PFSK-1 (cell line): ENCODE results near the gene HTATSF1.

ENCODE experiments used
- POLR2AphosphoS5 ChIP-seq: IDR thresholded peaks from 2 replicates; pipeline ENCODE4 v1.6.1; 2012; ENCODE audit warnings: low read depth, mild to moderate bottlenecking, control low read depth, low read length, moderate library complexity
- SIN3A ChIP-seq: IDR thresholded peaks from 2 replicates; pipeline ENCODE4 v1.6.1; 2012; ENCODE audit warnings: mild to moderate bottlenecking, low read length, moderate library complexity, borderline replicate concordance; ENCODE audit not compliant: insufficient read depth
- TAF1 ChIP-seq: IDR thresholded peaks from 2 replicates; pipeline ENCODE4 v1.6.1; 2012; ENCODE audit warnings: low read length, control low read depth, borderline replicate concordance; ENCODE audit not compliant: insufficient read depth
- TF ChIP-seq, protein P1 (sequence below), 2 experiments: IDR thresholded peaks; 2 replicates each; pipeline versions ENCODE4 v1.6.1 to v1.8.0; 2011 to 2012; ENCODE audit warnings: low read depth in 2 of 2, low read length in 2 of 2, control low read depth in 1 of 2, inconsistent platforms in 1 of 2, mild to moderate bottlenecking in 1 of 2, moderate library complexity in 1 of 2; ENCODE audit not compliant: insufficient read depth in 1 of 2

DNA sequence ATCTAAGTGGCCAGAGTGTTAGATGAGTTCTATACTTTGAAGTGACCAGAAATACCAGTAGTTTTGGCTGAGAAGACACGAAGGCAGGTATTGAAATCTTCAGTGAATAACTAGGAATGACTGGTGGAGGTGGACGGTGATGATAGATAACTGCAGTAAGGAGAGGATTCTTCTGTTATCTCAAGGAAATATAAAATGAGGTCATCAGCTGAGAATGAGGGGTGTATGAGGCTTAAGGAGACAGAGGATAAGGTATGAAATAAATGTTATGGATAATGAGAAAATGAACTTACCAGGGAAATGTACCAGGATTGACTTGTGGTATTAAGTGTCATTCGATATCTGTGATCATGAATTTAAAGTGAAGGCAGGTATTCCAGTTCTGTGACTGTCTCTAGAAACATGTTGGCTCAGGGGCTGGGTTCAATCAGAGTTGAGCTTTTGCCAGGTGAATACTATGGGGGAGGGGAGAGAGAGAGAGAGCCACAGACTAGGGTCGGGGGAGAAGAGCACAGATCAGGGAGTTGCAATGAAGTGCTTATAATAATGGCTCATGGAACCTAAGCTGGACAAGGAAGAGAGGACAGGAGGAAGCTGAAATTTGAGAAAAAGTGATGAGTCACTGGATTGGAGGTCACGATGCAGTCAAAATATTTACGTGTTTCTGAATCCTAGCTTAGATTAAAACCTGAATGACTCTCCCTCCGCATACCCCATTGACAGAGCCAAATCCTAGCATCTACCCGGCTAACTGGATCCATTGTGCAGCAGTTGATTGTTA is 47.2 kb upstream of the HTATSF1 start:
- no peak for TF ChIP-seq TAF1
- TF ChIP-seq POLR2AphosphoS5, result no peak
- TF ChIP-seq SIN3A, result no peak
- TF ChIP-seq, protein P1, sequence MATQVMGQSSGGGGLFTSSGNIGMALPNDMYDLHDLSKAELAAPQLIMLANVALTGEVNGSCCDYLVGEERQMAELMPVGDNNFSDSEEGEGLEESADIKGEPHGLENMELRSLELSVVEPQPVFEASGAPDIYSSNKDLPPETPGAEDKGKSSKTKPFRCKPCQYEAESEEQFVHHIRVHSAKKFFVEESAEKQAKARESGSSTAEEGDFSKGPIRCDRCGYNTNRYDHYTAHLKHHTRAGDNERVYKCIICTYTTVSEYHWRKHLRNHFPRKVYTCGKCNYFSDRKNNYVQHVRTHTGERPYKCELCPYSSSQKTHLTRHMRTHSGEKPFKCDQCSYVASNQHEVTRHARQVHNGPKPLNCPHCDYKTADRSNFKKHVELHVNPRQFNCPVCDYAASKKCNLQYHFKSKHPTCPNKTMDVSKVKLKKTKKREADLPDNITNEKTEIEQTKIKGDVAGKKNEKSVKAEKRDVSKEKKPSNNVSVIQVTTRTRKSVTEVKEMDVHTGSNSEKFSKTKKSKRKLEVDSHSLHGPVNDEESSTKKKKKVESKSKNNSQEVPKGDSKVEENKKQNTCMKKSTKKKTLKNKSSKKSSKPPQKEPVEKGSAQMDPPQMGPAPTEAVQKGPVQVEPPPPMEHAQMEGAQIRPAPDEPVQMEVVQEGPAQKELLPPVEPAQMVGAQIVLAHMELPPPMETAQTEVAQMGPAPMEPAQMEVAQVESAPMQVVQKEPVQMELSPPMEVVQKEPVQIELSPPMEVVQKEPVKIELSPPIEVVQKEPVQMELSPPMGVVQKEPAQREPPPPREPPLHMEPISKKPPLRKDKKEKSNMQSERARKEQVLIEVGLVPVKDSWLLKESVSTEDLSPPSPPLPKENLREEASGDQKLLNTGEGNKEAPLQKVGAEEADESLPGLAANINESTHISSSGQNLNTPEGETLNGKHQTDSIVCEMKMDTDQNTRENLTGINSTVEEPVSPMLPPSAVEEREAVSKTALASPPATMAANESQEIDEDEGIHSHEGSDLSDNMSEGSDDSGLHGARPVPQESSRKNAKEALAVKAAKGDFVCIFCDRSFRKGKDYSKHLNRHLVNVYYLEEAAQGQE (IDR thresholded peaks at IDR 0.05; ENCODE audit: insufficient read depth in 1 of 2, low read depth in 2 of 2, low read length in 2 of 2), result no peak
